Stimulated activated CD8-positive, alpha-beta memory T cell treated with anti-CD3 and anti-CD28 coated beads, Interleukin-15, amount 100 ng/mL, for 4 hours (primary cell): ENCODE data around the gene ANKRD13C.

ENCODE experiments used
- DNase-seq, 2 donors: peaks; one replicate each; pipeline ENCODE4 v3.0.0-alpha.2; 2020; ENCODE audit warnings: low read depth in 2 of 2

The ANKRD13C gene

GRCh38 chr1:70295749-70296148 is 58.8 kb downstream of the ANKRD13C start:
- DNase-seq, result no peak

- no peak for DNase-seq
Observed at GRCh38 chr1:70293186-70293843, 61.2 kb downstream of the ANKRD13C start.

GRCh38 chr1:70290218-70290617 is 64.3 kb downstream of the ANKRD13C start:
- DNase-seq, result no peak

- no peak for DNase-seq
Observed at GRCh38 chr1:70288166-70288565, 66.4 kb downstream of the ANKRD13C start.

GRCh38 chr1:70286453-70286852 is 68.1 kb downstream of the ANKRD13C start:
- DNase-seq, result no peak

GRCh38 chr1:70284366-70284765 is 70.2 kb downstream of the ANKRD13C start:
- no peak for DNase-seq

- no peak for DNase-seq
Observed at GRCh38 chr1:70278710-70279109, 75.8 kb downstream of the ANKRD13C start.

GRCh38 chr1:70277875-70278274 is 76.6 kb downstream of the ANKRD13C start:
- DNase-seq, result no peak

GRCh38 chr1:70265946-70266345 is 88.6 kb downstream of the ANKRD13C start:
- DNase-seq, result no peak

- no peak for DNase-seq
Observed at GRCh38 chr1:70264839-70265238, 89.7 kb downstream of the ANKRD13C start.

- no peak for DNase-seq
Observed at GRCh38 chr1:70256664-70257063, 97.9 kb downstream of the ANKRD13C start.

- no peak for DNase-seq
Observed at GRCh38 chr1:70248729-70249128, 105.8 kb downstream of the ANKRD13C start.

GRCh38 chr1:70247768-70248167 is 106.8 kb downstream of the ANKRD13C start:
- no peak for DNase-seq

- no peak for DNase-seq
Observed at GRCh38 chr1:70247122-70247521, 107.4 kb downstream of the ANKRD13C start.

- no peak for DNase-seq
Observed at GRCh38 chr1:70239940-70240339, 114.6 kb downstream of the ANKRD13C start.

- no peak for DNase-seq
Observed at GRCh38 chr1:70234733-70235132, 119.8 kb downstream of the ANKRD13C start.

- DNase-seq, result no peak
Observed at GRCh38 chr1:70231475-70231874, 123.0 kb downstream of the ANKRD13C start.

- DNase-seq, result no peak
Observed at GRCh38 chr1:70228670-70229069, 125.9 kb downstream of the ANKRD13C start.

GRCh38 chr1:70227439-70227838 is 127.1 kb downstream of the ANKRD13C start:
- DNase-seq, result no peak

GRCh38 chr1:70224954-70225353 is 129.6 kb downstream of the ANKRD13C start:
- DNase-seq, result no peak

- DNase-seq, result no peak
Observed at GRCh38 chr1:70222716-70223235, 131.7 kb downstream of the ANKRD13C start.

- peak; percentile 91 for DNase-seq
Observed at GRCh38 chr1:70221238-70222121, 133.0 kb downstream of the ANKRD13C start, which contains the start of gene SRSF11. Gene SRSF11, plus strand, starts transcription at chr1:70221380. Its CDS starts 257 bp downstream, at chr1:70221637.
